ENCODE results near the gene MVD. TPM values are rescaled to one million over a fixed set of nuclear protein-coding genes. Genes with fewer than 3 reads are reported as not detected.

Gene MVD
- total RNA-seq, 4 donors from 2014 or later, result 36.8 to 107 (median 60.6) TPM

DNA sequence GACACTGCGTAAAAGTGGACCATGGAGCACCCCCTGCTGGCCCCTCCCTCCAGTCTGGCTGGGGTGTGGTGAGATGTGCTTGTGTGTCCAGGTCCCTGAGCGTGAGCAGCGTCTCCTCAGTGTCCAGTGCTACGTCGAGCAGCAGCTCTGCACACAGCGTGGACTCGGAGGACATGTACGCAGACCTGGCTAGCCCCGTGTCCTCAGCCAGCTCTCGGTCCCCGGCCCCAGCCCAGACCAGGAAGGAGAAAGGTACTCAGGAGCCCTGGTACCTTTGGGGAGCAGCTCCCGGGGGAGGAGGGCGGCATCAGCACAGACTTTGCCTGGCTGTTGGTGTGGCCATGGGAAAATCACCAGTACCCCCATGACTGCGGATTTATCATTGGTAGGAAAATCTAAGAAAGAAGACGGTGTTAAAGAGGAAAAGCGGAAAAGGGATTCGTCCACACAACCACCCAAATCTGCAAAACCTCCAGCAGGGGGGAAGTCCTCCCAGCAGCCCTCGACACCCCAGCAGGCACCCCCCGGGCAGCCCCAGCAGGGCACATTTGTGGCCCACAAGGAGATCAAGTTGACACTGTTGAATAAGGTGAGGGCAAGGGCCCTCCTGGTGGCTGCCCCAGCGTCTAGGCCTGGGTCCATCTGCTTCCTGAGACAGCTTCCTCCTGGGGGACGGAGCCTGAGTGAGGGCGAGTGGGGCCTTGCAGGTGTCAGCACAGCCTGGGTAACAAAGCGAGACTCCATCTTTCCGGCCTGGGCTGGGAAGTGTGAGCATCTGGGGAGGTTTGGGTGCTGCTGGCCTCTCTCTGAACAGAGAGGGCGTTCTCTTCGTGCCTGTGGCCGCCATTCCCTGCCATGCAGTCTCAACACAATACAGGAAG lies 35.1 kb downstream of the MVD start:
- peaks cover 0 to 98% (median 0%) of the 10 kb centered on the region in 3 donors for H3K36me3 ChIP-seq
- no peak overlapping the region for H3K4me3 ChIP-seq

DNA sequence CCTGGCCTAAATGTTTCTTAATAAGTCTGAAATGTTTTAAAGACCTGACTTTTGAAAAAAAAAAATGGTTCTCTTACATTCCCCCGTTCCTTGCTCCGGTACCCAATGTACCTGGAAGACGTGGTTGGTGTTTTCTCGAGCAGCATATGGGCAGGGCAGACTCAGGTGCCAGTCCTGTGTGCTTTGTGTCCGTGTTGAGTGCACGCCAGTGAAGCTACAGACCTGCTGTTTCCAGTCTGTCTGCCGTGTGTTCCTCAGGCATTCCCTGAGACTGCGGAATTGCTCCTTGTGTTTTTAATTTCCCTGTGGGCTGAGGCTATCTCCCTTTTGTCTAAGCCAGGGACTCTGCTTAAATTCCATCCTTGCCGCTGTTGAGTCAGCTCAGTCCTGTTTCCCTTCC lies 36.2 kb downstream of the MVD start:
- TF ChIP-seq, protein P1, sequence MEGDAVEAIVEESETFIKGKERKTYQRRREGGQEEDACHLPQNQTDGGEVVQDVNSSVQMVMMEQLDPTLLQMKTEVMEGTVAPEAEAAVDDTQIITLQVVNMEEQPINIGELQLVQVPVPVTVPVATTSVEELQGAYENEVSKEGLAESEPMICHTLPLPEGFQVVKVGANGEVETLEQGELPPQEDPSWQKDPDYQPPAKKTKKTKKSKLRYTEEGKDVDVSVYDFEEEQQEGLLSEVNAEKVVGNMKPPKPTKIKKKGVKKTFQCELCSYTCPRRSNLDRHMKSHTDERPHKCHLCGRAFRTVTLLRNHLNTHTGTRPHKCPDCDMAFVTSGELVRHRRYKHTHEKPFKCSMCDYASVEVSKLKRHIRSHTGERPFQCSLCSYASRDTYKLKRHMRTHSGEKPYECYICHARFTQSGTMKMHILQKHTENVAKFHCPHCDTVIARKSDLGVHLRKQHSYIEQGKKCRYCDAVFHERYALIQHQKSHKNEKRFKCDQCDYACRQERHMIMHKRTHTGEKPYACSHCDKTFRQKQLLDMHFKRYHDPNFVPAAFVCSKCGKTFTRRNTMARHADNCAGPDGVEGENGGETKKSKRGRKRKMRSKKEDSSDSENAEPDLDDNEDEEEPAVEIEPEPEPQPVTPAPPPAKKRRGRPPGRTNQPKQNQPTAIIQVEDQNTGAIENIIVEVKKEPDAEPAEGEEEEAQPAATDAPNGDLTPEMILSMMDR (IDR thresholded peaks at IDR 0.05), result no peak
- no peak for TF ChIP-seq POLR2A (IDR thresholded peaks at IDR 0.05)
- no peaks in the 10 kb centered on the region for H3K4me1 ChIP-seq
- peaks cover 0 to 99% (median 0%) of the 10 kb centered on the region in 3 donors for H3K36me3 ChIP-seq

More for the DNA sequence above, 35.1 kb downstream of the MVD start:
- Histone ChIP-seq H3K27me3 (no peaks in the 10 kb centered on the region), H3K4me1 (no peaks in the 10 kb centered on the region), H3K9me3 (no peaks in the 10 kb centered on the region), H3K27ac (no peak overlapping the region)
- DNase-seq, result peak in 1 of 3 donors; percentile 44
- TF ChIP-seq POLR2A (IDR thresholded peaks at IDR 0.05), result no peak
- TF ChIP-seq, protein P1 (IDR thresholded peaks at IDR 0.05), result no peak

DNA sequence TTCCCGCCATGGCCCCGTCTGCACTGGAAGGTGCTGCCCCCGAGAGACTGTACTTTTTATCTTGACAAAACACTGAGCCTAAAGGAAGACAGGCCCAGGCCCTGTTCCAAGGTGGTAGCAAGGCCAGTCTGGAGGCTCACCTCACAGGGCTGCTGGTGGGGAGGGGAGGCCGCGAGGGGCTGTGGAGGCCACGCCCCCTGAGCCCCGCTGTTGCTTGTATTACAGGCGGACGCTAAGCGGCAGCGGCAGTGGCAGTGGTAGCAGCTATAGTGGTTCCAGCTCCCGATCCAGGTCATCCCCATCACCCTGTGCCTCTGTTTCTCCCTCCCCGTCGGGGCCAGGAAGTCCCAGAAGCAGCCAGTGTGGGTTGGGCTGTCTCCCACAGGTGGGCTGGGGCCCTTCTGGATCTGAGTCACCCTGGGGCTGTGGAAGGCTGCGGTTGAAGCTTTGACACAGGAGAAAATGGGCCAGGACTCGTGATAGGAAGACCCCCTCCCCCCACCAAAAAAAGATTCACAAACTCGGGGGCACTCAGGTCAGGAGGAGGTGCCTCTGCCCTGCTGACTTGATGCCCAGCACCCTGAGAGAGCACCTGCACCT lies 37.8 kb downstream of the MVD start:
- TF ChIP-seq, protein P1 (IDR thresholded peaks at IDR 0.05), result no peak
- TF ChIP-seq POLR2A (IDR thresholded peaks at IDR 0.05), result no peak

More for the DNA sequence above, 36.2 kb downstream of the MVD start:
- H3K27ac ChIP-seq, result no peak overlapping the region
- H3K27me3 ChIP-seq, result no peaks in the 10 kb centered on the region
- no peaks in the 10 kb centered on the region for H3K9me3 ChIP-seq
- H3K4me3 ChIP-seq, result no peak overlapping the region
- no peak for DNase-seq

DNA sequence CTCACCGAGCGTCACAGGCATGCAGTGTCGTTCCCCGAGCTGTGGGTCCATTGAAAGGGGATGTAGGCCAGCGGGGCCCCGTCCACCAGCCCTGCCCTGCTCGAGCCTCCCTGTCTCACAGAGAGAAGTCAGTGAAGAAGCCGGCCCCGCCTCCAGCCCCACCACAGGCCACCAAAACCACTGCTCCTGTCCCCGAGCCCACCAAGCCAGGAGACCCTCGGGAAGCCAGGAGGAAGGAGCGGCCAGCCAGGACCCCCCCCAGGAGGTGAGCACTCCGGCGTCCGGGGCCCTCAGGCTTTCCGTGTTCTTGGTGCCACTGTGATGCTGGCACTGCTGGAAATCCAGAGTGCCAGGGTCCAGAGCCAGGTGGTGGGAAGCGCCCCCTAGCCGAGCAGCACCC lies 38.4 kb downstream of the MVD start:
- Histone ChIP-seq H3K36me3 (peaks cover 0 to 80% (median 0%) of the 10 kb centered on the region in 3 donors), H3K9me3 (no peaks in the 10 kb centered on the region), H3K4me1 (peaks cover 0 to 6% (median 0%) of the 10 kb centered on the region in 4 donors), H3K27ac (no peak overlapping the region), H3K27me3 (no peaks in the 10 kb centered on the region), H3K4me3 (no peak overlapping the region)
- no peak for DNase-seq
- TF ChIP-seq, protein P1 (IDR thresholded peaks at IDR 0.05), result no peak
- no peak for TF ChIP-seq POLR2A (IDR thresholded peaks at IDR 0.05)

More for the DNA sequence above, 37.8 kb downstream of the MVD start:
- no peak for DNase-seq
- no peak overlapping the region for H3K4me3 ChIP-seq
- no peak overlapping the region for H3K27ac ChIP-seq
- no peaks in the 10 kb centered on the region for H3K27me3 ChIP-seq
- H3K4me1 ChIP-seq, result peaks cover 0 to under 1% (median 0%) of the 10 kb centered on the region in 4 donors
- H3K9me3 ChIP-seq, result no peaks in the 10 kb centered on the region
- H3K36me3 ChIP-seq, result peaks cover 0 to 86% (median 0%) of the 10 kb centered on the region in 3 donors

DNA sequence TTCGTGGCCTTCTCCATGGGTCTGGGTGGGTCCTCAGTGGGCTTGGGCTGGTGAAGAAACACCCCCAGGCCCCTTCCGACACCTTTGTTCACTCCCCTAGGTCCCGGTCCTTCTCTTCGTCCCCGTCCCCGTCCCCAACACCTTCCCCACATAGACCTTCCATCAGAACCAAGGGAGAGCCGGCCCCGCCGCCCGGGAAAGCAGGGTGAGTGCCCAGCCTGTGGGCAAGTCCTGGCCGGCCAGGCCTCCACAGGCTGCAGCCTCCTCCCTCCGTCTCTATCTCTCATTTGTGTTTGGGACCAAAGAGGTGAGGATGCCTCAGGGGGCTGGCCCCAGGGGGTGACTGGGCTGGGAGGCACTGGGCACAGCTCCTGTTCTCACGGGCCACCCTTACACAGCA lies 39.0 kb downstream of the MVD start:
- H3K9me3 ChIP-seq, result no peaks in the 10 kb centered on the region
- TF ChIP-seq, protein P1 (IDR thresholded peaks at IDR 0.05), result no peak
- no peak for TF ChIP-seq POLR2A (IDR thresholded peaks at IDR 0.05)
- peaks cover 0 to 10% (median 0%) of the 10 kb centered on the region in 4 donors for H3K4me1 ChIP-seq
- peaks cover 0 to 73% (median 0%) of the 10 kb centered on the region in 3 donors for H3K36me3 ChIP-seq
- no peak overlapping the region for H3K4me3 ChIP-seq
- H3K27ac ChIP-seq, result no peak overlapping the region
- no peaks in the 10 kb centered on the region for H3K27me3 ChIP-seq
- no peak for DNase-seq
